HUES64 (cell line): ENCODE data around the gene CAMKMT.

ENCODE experiments used
- H3K27ac ChIP-seq: 2 replicates; pipeline ENCODE4 v1.7.0; 2013; ENCODE audit warnings: low read depth, low read length, inconsistent platforms
- H3K27me3 ChIP-seq: 2 replicates; pipeline ENCODE4 v1.6.1; 2013; ENCODE audit warnings: mild to moderate bottlenecking, low read length; ENCODE audit not compliant: insufficient read depth
- H3K36me3 ChIP-seq: 2 replicates; pipeline ENCODE4 v1.6.1; 2013; ENCODE audit warnings: mild to moderate bottlenecking, low read length; ENCODE audit not compliant: insufficient read depth
- H3K4me1 ChIP-seq: 2 replicates; pipeline ENCODE4 v1.6.1; 2013; ENCODE audit warnings: mild to moderate bottlenecking, low read length, moderate library complexity; ENCODE audit not compliant: insufficient read depth
- H3K4me3 ChIP-seq: 2 replicates; pipeline ENCODE4 v1.5.1; 2013; ENCODE audit warnings: mild to moderate bottlenecking, low read length, moderate library complexity
- H3K9ac ChIP-seq: 2 replicates; pipeline ENCODE4 v1.6.1; 2013; ENCODE audit warnings: mild to moderate bottlenecking, low read depth, low read length
- H3K9me3 ChIP-seq: 2 replicates; pipeline ENCODE4 v1.6.1; 2013; ENCODE audit warnings: low read depth, low read length; ENCODE audit not compliant: insufficient read depth
- WGBS: fragments of 150-250, 120-280 bp; methylation state at CpG from one replicate; pipeline ENCODE4 v1.1.7; 2013; ENCODE audit warnings: missing lambda C conversion rate; 5-methylcytosine and 5-hydroxymethylcytosine counted together

Gene CAMKMT

DNA sequence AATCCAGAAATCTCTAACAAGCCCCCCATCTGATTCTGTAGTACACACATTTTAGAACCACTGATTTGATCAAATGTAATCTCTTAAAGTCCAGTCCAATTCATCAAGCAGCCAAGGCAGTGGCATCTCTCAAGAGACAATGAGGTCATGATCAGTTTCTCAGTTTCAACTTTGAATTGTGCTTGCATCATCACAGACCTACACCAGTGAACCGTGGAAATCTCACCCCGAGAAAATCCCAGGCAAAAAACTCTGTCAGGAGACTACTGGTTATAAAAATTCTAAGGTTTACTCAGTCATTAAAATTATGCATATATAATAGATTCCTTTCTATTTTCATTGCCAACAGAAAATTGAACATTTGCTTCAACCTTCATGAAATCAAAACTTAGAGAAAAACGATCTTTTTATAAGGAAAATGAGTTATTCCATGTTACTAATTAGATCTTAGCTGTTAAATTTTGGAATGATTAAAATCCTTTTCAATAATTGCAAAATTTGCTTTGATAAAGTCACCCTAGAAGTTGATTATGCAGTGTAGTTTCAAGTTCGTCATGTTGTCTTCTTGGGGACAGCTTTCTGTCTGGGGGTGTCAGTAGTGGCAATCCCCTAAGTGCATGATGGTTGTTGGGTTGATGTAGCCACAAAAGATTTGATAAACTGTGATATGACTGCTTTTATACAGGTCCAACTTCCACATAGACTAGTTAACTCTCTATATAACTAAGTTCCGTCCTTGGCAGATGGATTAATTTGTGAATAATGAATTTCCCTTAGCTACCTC is 235.0 kb downstream of the CAMKMT start:
- Histone ChIP-seq H3K9me3 (no peaks in the 10 kb centered on the region), H3K27me3 (no peaks in the 10 kb centered on the region), H3K36me3 (no peaks in the 10 kb centered on the region), H3K4me1 (no peaks in the 10 kb centered on the region), H3K9ac (no peak overlapping the region), H3K27ac (no peak overlapping the region), H3K4me3 (no peak overlapping the region)
- 91% methylated on average over 3 of the region's 5 CpGs for WGBS

DNA sequence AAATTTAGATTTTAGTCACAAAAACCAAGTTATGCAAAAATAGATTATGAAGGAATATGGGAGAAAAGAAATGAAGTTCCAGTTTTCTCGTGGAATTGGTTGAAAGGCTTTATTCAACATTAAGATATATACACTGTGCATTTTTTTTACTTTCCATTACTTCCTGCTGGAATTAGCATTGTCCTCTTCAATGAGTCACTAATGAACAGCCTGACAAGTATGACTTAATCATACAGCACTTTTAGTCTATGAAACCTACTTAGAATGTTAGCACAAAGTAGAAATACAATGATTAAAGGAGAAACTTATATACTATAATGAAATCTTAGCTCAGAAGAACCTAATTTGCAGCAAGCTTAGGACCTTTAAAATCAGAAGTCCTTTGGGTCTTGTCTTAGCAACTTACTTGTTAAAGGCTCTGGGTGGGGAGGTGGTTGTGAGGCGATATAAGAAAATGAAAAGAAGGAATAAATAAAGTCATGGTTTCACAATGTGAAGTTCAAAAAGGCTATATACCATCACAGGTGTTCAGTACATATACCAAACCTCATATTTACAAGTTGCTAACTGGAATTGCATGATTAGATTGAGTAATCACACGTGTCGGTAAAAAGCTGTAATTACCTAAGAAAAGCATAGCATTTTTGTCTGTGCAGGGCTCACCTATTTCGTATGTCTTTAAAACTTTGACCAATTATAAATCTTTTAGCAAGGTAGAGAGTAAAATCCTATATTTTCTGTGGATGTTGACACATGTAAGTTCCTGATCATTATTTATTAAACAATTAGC is 236.8 kb downstream of the CAMKMT start:
- Histone ChIP-seq H3K4me3 (no peak overlapping the region), H3K36me3 (no peaks in the 10 kb centered on the region), H3K9me3 (no peaks in the 10 kb centered on the region), H3K4me1 (no peaks in the 10 kb centered on the region), H3K27ac (no peak overlapping the region), H3K9ac (no peak overlapping the region), H3K27me3 (no peaks in the 10 kb centered on the region)
- 85% methylated on average over 4 of the region's 5 CpGs for WGBS

DNA sequence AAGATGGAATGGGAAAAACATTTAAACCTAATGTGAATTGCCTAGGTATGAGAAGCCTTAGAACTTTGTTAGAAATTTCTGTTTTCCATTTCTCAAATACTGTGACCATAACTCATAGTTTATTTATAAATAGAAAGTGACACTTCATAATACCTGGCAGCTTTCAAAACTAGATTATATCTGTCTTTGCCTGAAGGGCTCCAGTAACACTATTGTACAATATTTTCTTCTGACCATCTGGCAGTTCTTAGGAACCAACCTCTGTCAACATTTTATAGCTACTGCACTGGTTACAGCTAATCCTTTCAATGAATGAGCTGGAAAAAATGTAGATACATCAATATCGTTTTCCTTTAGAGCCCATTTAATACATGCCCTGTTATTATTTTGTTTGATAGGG is 237.4 kb downstream of the CAMKMT start:
- WGBS: no CpG with 5 or more reads among the region's 1 CpG
- H3K9ac ChIP-seq: no peak overlapping the region
- no peaks in the 10 kb centered on the region for H3K9me3 ChIP-seq
- no peak overlapping the region for H3K27ac ChIP-seq
- H3K4me3 ChIP-seq: no peak overlapping the region
- H3K27me3 ChIP-seq: no peaks in the 10 kb centered on the region
- H3K36me3 ChIP-seq: no peaks in the 10 kb centered on the region
- no peaks in the 10 kb centered on the region for H3K4me1 ChIP-seq

DNA sequence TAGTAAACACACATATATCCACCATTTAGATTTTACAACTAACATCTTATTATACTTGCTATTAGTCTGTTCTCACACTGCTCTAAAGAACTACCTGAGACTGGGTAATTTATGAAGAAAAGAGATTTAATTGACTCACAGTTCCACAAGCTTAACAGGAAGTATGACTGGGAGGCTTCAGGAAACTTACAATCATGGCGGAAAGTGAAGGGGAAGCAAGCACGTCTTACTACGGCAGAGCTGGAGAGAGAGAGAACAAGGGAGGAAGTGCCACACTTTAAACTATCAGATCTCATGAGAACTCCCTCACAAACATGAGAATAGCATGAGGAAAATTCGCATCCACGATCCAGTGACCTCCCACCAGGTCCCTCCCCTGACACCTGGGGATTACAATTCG is 240.7 kb downstream of the CAMKMT start:
- no peaks in the 10 kb centered on the region for H3K36me3 ChIP-seq
- H3K9ac ChIP-seq: no peak overlapping the region
- no peaks in the 10 kb centered on the region for H3K4me1 ChIP-seq
- no peaks in the 10 kb centered on the region for H3K27me3 ChIP-seq
- 95% methylated on average over 6 of the region's 6 CpGs for WGBS
- H3K4me3 ChIP-seq: no peak overlapping the region
- H3K27ac ChIP-seq: no peak overlapping the region
- H3K9me3 ChIP-seq: no peaks in the 10 kb centered on the region

DNA sequence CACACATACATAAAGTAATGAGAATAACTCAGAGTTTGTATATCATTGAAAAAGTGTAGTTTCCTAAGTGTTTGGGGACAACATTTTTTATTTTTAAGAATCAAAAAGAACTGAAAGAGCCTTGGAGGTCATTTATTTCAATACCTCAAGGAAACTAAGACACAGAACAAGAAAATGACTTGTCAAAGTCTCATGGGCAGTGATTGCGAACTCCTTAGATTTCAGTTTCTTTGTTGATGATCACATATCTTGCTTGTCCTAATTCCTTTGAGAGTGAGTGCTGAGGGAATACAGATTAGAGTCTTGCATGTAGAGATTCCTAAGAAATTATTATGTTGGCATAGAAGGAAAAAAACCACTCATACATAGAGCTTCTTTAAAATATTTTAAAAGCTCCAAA is 243.8 kb downstream of the CAMKMT start:
- Histone ChIP-seq H3K27ac (no peak overlapping the region), H3K9ac (no peak overlapping the region), H3K27me3 (no peaks in the 10 kb centered on the region), H3K36me3 (no peaks in the 10 kb centered on the region), H3K9me3 (no peaks in the 10 kb centered on the region), H3K4me3 (no peak overlapping the region), H3K4me1 (no peaks in the 10 kb centered on the region)
- WGBS: 64% methylated on average over 1 of the region's 1 CpG

DNA sequence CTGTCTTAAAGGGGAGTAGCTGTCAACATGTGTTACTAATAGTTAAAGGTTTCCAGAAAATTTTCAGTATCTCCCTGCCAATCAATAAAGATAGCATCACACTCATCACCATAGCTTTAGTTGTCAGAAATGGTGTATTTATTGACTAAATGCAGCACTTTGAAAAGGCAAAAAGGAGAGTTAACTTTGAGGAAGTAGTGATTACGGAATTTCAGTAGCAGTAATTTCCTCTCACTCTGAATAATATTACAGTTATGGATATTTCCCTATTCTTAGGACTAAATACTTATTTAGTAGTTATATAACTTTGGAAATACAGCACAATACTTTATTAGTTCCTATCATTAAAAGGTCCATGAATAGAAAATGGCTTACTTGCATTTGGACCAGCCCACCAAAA is 250.5 kb downstream of the CAMKMT start:
- Histone ChIP-seq H3K4me3 (no peak overlapping the region), H3K4me1 (peaks cover 10% of the 10 kb centered on the region), H3K27me3 (no peaks in the 10 kb centered on the region), H3K9me3 (peaks cover 2% of the 10 kb centered on the region; the same call in 1 of the 2 replicates), H3K9ac (no peak overlapping the region), H3K36me3 (no peaks in the 10 kb centered on the region), H3K27ac (no peak overlapping the region)
- no CpG with 5 or more reads among the region's 1 CpG for WGBS

DNA sequence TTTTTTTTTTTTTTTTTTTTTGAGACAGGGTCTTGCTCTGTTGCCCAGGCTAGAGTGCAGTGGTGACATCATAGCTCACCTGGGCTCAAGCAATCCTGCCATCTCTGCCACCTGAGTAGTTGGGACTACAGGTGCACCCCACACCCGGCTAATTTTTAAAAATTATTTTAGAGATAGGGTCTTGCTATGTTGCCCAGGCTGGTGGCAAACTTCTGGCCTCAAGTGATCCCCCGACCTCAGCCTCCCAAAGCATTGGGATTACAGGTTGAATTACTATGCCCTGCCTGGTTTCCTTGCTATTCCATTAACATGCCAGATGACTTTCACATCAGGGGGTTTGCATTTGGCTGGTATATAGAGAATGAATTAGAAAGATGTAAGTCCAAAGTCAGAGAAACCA is 253.2 kb downstream of the CAMKMT start:
- Histone ChIP-seq H3K27ac (no peak overlapping the region), H3K4me3 (no peak overlapping the region), H3K9me3 (peaks cover 2% of the 10 kb centered on the region; the same call in 1 of the 2 replicates), H3K36me3 (no peaks in the 10 kb centered on the region), H3K27me3 (no peaks in the 10 kb centered on the region), H3K4me1 (peaks cover 10% of the 10 kb centered on the region), H3K9ac (no peak overlapping the region)
- 96% methylated on average over 2 of the region's 2 CpGs for WGBS

DNA sequence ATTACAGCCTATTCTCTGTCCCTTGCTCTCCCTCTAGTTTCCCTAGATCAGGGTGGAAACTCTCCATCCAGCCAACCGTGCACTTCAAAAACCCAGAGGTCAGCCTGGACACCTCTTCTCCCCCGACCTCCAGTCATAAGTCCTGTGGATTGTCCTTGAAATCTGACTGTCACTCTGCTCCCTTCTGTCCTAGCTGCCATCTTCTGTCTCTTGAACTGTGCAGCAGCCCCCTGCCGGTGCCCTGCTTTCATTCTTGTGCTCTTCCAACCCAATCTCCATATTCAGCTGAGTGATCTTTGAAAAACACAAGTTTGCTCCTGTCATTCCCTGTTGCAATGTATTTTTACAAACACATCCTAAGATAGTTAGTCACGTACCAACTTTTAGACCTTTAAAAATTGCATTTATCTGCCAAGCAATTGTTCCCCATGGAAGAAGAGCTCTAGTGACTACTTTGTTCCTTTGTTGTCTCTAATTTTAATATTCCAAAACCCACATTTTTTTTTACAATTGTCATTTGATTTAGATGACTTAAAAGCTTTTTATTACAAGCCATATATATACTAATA is 254.3 kb downstream of the CAMKMT start:
- Histone ChIP-seq H3K36me3 (no peaks in the 10 kb centered on the region), H3K9me3 (peaks cover 2% of the 10 kb centered on the region; the same call in 1 of the 2 replicates), H3K27ac (no peak overlapping the region), H3K27me3 (no peaks in the 10 kb centered on the region), H3K4me3 (no peak overlapping the region), H3K9ac (no peak overlapping the region), H3K4me1 (peaks cover 10% of the 10 kb centered on the region)
- 53% methylated on average over 4 of the region's 4 CpGs for WGBS

DNA sequence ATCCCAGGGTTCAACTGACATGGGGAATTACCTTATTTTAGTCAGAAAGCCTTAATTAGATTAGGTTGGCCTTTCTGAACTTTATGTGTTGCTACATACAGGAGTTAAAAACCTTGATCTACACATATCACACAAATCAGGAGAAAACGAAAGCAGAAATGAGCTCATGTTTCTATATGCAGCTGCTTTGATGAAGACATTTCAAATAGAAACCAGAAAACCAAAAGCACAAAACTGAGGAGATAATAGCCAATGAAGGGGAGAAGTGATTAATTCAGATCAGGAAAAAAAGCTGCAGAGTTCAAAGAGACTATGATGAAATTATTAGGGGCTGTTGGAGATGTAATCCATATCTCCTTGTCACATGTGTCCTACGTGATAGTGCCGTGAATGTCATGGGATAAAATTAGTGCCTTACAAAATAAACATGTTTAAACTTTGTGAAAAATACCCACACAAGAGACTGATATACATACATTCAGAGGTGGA is 255.0 kb downstream of the CAMKMT start:
- WGBS: 95% methylated on average over 3 of the region's 3 CpGs
- Histone ChIP-seq H3K27me3 (no peaks in the 10 kb centered on the region), H3K9me3 (no peaks in the 10 kb centered on the region), H3K4me3 (no peak overlapping the region), H3K4me1 (peaks cover 10% of the 10 kb centered on the region), H3K36me3 (no peaks in the 10 kb centered on the region), H3K9ac (no peak overlapping the region), H3K27ac (no peak overlapping the region)

DNA sequence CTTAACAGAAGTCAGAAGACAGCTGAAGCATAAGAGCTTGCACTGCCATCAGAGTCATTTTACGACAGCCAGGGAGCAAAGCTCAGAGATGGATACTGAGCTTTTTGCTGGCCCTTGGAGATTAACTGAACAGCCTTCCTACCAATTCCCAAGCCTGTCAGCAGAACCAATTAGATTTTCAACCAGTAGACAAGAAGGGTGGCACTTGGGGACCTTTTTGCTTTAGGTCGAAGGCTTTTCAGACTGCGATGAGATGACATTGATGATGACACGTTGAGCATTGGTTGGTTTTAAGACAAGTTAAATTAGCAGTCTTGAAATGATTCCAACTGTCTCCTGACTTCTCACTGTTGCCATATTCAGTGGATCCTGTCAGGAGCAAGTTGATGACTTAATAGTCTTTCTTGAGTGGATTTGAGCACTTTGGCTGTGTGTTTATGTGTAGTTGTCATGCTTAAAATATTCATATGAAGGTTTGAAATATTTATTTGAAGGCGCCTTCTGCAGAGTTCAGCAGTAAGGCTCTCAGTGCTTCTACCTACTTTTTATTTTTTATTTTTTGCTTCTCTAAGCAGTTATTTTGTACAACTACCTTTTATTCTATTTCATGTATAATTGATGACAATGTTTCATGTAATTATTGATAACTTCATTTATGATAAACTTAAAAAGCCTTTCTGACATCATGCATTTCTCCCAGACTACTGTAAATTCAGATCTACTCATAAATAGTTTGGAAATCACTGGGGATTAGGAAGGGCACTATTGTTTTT is 256.7 kb downstream of the CAMKMT start:
- no peaks in the 10 kb centered on the region for H3K27me3 ChIP-seq
- no peaks in the 10 kb centered on the region for H3K36me3 ChIP-seq
- no peak overlapping the region for H3K4me3 ChIP-seq
- H3K4me1 ChIP-seq: peaks cover 10% of the 10 kb centered on the region
- no peak overlapping the region for H3K9ac ChIP-seq
- 86% methylated on average over 5 of the region's 5 CpGs for WGBS
- no peak overlapping the region for H3K27ac ChIP-seq
- no peaks in the 10 kb centered on the region for H3K9me3 ChIP-seq
